Activated CD4-positive, alpha-beta memory T cell treated with anti-CD3 and anti-CD28 coated beads for 36 hours (primary cell): ENCODE measurements around the gene ERCC3. TPM values are rescaled to one million over a fixed set of nuclear protein-coding genes. Genes with fewer than 3 reads are reported as not detected.

ENCODE experiments used
- CTCF ChIA-PET: fragments of 350-600 bp; sonication (Branson Sonifier 250); formaldehyde crosslinking; loops from one replicate; lab custom pipeline; 2021; ENCODE audit warnings: antibody characterized with exemption, inconsistent platforms; lab: Charles Lee
- POLR2A ChIA-PET: fragments of 350-600 bp; sonication (Branson Sonifier 250); formaldehyde crosslinking; loops from one replicate; lab custom pipeline; 2021; ENCODE audit warnings: antibody characterized with exemption; lab: Charles Lee
- DNase-seq: peaks from one replicate; pipeline ENCODE4 v3.0.0-alpha.2; 2020
- H3K27ac Mint-ChIP-seq: one replicate; pipeline ENCODE4 v1.8.0; 2021; ENCODE audit warnings: mixed read lengths
- H3K27me3 Mint-ChIP-seq: one replicate; pipeline ENCODE4 v1.8.0; 2021; ENCODE audit warnings: mixed read lengths
- H3K36me3 Mint-ChIP-seq: one replicate; pipeline ENCODE4 v1.8.0; 2021; ENCODE audit warnings: mixed read lengths
- H3K4me1 Mint-ChIP-seq: one replicate; pipeline ENCODE4 v1.8.0; 2021; ENCODE audit warnings: low read depth, mixed read lengths
- H3K4me3 Mint-ChIP-seq: one replicate; pipeline ENCODE4 v1.8.0; 2021; ENCODE audit warnings: mild to moderate bottlenecking, mixed read lengths
- H3K9me3 Mint-ChIP-seq: one replicate; pipeline ENCODE4 v1.8.0; 2021; ENCODE audit warnings: mixed read lengths
- intact Hi-C: fragments of 100-400 bp; cut with micrococcal nuclease; formaldehyde crosslinking; loops from one replicate; pipeline ENCODE4 v1.15.1; 2023
- total RNA-seq, 2 experiments: library from RNA; stranded (reverse); gene quantifications; one replicate each; pipeline ENCODE4 v1.2.3, GENCODE V29; 2021

Gene ERCC3
- total RNA-seq, 2 experiments from 2014 or later: 46.1 to 47.3 TPM

GRCh38 chr2:127278959-127279358, 15.0 kb downstream of the ERCC3 start:
- DNase-seq: no peak
- Mint-ChIP-seq H3K4me3 (no peak overlapping the region), H3K9me3 (peaks cover 4% of the 10 kb centered on the region), H3K27ac (no peak overlapping the region), H3K4me1 (peaks cover 24% of the 10 kb centered on the region), H3K36me3 (peaks cover 56% of the 10 kb centered on the region), H3K27me3 (no peaks in the 10 kb centered on the region)
- ChIA-PET CTCF (interaction anchor here (1.9 kb wide), 1 partner anchor 82 kb away, joined by 5 read pairs; no protein-coding TSS in a partner anchor), POLR2A (no interaction called here)
- intact Hi-C loops: no loop called here

GRCh38 chr2:127277028-127277427, 16.9 kb downstream of the ERCC3 start:
- CTCF ChIA-PET: interaction anchor here (0.6 kb wide), 1 partner anchor 474 kb away, joined by 3 read pairs; no protein-coding TSS in a partner anchor
- no peaks in the 10 kb centered on the region for H3K9me3 Mint-ChIP-seq
- POLR2A ChIA-PET: no interaction called here
- H3K4me1 Mint-ChIP-seq: peaks cover 17% of the 10 kb centered on the region
- no peaks in the 10 kb centered on the region for H3K27me3 Mint-ChIP-seq
- no peak overlapping the region for H3K27ac Mint-ChIP-seq
- peaks cover 53% of the 10 kb centered on the region for H3K36me3 Mint-ChIP-seq
- H3K4me3 Mint-ChIP-seq: no peak overlapping the region
- intact Hi-C loops: no loop called here
- DNase-seq: no peak

- intact Hi-C loops: no loop called here
- no peak overlapping the region for H3K4me3 Mint-ChIP-seq
- peaks cover 17% of the 10 kb centered on the region for H3K4me1 Mint-ChIP-seq
- DNase-seq: no peak
- peaks cover 61% of the 10 kb centered on the region for H3K36me3 Mint-ChIP-seq
- ChIA-PET CTCF (interaction anchor here (1.3 kb wide), 1 partner anchor 79 kb away, joined by 5 read pairs; no protein-coding TSS in a partner anchor), POLR2A (no interaction called here)
- H3K9me3 Mint-ChIP-seq: no peaks in the 10 kb centered on the region
- H3K27ac Mint-ChIP-seq: no peak overlapping the region
- no peaks in the 10 kb centered on the region for H3K27me3 Mint-ChIP-seq
Observed at GRCh38 chr2:127275789-127276188, 18.2 kb downstream of the ERCC3 start.

- Mint-ChIP-seq H3K4me1 (peaks cover 17% of the 10 kb centered on the region), H3K36me3 (peaks cover 65% of the 10 kb centered on the region), H3K4me3 (no peak overlapping the region), H3K27ac (no peak overlapping the region), H3K9me3 (no peaks in the 10 kb centered on the region), H3K27me3 (no peaks in the 10 kb centered on the region)
- intact Hi-C loops: no loop called here
- no peak for DNase-seq
- ChIA-PET POLR2A (no interaction called here), CTCF (interaction anchor here (1.3 kb wide), 1 partner anchor 78 kb away, joined by 5 read pairs; no protein-coding TSS in a partner anchor)
Observed at GRCh38 chr2:127275356-127275755, 18.6 kb downstream of the ERCC3 start.

GRCh38 chr2:127270663-127271062, 23.3 kb downstream of the ERCC3 start:
- no peaks in the 10 kb centered on the region for H3K9me3 Mint-ChIP-seq

GRCh38 chr2:127261804-127262406, 32.0 kb downstream of the ERCC3 start:
- CTCF ChIA-PET: no interaction called here
- DNase-seq: no peak
- Mint-ChIP-seq H3K4me3 (no peak overlapping the region), H3K27me3 (no peaks in the 10 kb centered on the region), H3K27ac (no peak overlapping the region), H3K4me1 (no peaks in the 10 kb centered on the region), H3K36me3 (peaks cover 37% of the 10 kb centered on the region), H3K9me3 (no peaks in the 10 kb centered on the region)
- intact Hi-C loops: no loop called here
- POLR2A ChIA-PET: no interaction called here

More at GRCh38 chr2:127270663-127271062, 23.3 kb downstream of the ERCC3 start:
- ChIA-PET CTCF (interaction anchor here (1.0 kb wide), 1 partner anchor 209 kb away, joined by 3 read pairs; no protein-coding TSS in a partner anchor), POLR2A (no interaction called here)
- intact Hi-C loops: loop anchor here (5.0 kb wide), 1 partner anchor 73 kb away; no protein-coding TSS in a partner anchor
- peaks cover 3% of the 10 kb centered on the region for H3K4me1 Mint-ChIP-seq
- DNase-seq: no peak
- H3K27ac Mint-ChIP-seq: no peak overlapping the region
- no peak overlapping the region for H3K4me3 Mint-ChIP-seq
- H3K27me3 Mint-ChIP-seq: no peaks in the 10 kb centered on the region
- H3K36me3 Mint-ChIP-seq: peaks cover 63% of the 10 kb centered on the region

GRCh38 chr2:127259355-127259754, 34.6 kb downstream of the ERCC3 start:
- no peak for DNase-seq
- Mint-ChIP-seq H3K4me1 (no peaks in the 10 kb centered on the region), H3K27ac (no peak overlapping the region), H3K27me3 (no peaks in the 10 kb centered on the region), H3K4me3 (no peak overlapping the region), H3K36me3 (peaks cover 38% of the 10 kb centered on the region), H3K9me3 (no peaks in the 10 kb centered on the region)
- ChIA-PET CTCF (no interaction called here), POLR2A (no interaction called here)
- intact Hi-C loops: no loop called here

GRCh38 chr2:127256866-127257265, 37.1 kb downstream of the ERCC3 start:
- intact Hi-C loops: no loop called here
- peaks cover 34% of the 10 kb centered on the region for H3K36me3 Mint-ChIP-seq
- POLR2A ChIA-PET: no interaction called here

GRCh38 chr2:127256381-127256780, 37.6 kb downstream of the ERCC3 start:
- ChIA-PET POLR2A (no interaction called here), CTCF (interaction anchor here (1.5 kb wide), 1 partner anchor 59 kb away, joined by 4 read pairs; no protein-coding TSS in a partner anchor)
- H3K4me1 Mint-ChIP-seq: no peaks in the 10 kb centered on the region
- no peaks in the 10 kb centered on the region for H3K27me3 Mint-ChIP-seq
- intact Hi-C loops: no loop called here
- H3K4me3 Mint-ChIP-seq: no peak overlapping the region
- H3K27ac Mint-ChIP-seq: no peak overlapping the region
- DNase-seq: no peak
- no peaks in the 10 kb centered on the region for H3K9me3 Mint-ChIP-seq
- peaks cover 36% of the 10 kb centered on the region for H3K36me3 Mint-ChIP-seq

More at GRCh38 chr2:127256866-127257265, 37.1 kb downstream of the ERCC3 start:
- Mint-ChIP-seq H3K4me3 (no peak overlapping the region), H3K27ac (no peak overlapping the region), H3K9me3 (no peaks in the 10 kb centered on the region), H3K4me1 (no peaks in the 10 kb centered on the region), H3K27me3 (no peaks in the 10 kb centered on the region)
- CTCF ChIA-PET: interaction anchor here (1.5 kb wide), 1 partner anchor 60 kb away, joined by 4 read pairs; no protein-coding TSS in a partner anchor
- DNase-seq: no peak

- Mint-ChIP-seq H3K9me3 (no peaks in the 10 kb centered on the region), H3K27ac (no peak overlapping the region), H3K4me3 (no peak overlapping the region), H3K4me1 (no peaks in the 10 kb centered on the region), H3K36me3 (peaks cover 34% of the 10 kb centered on the region), H3K27me3 (no peaks in the 10 kb centered on the region)
- DNase-seq: no peak
- ChIA-PET CTCF (interaction anchor here (1.5 kb wide), 1 partner anchor 58 kb away, joined by 4 read pairs; no protein-coding TSS in a partner anchor), POLR2A (no interaction called here)
- intact Hi-C loops: no loop called here
Observed at GRCh38 chr2:127255721-127256120, 38.2 kb downstream of the ERCC3 start.

GRCh38 chr2:127255146-127255545, 38.8 kb downstream of the ERCC3 start:
- no peak overlapping the region for H3K27ac Mint-ChIP-seq
- CTCF ChIA-PET: no interaction called here
- H3K36me3 Mint-ChIP-seq: peaks cover 31% of the 10 kb centered on the region

GRCh38 chr2:127254386-127254981, 39.5 kb downstream of the ERCC3 start:
- Mint-ChIP-seq H3K4me1 (no peaks in the 10 kb centered on the region), H3K36me3 (peaks cover 26% of the 10 kb centered on the region), H3K9me3 (no peaks in the 10 kb centered on the region), H3K27ac (no peak overlapping the region), H3K4me3 (no peak overlapping the region), H3K27me3 (no peaks in the 10 kb centered on the region)
- intact Hi-C loops: no loop called here
- no peak for DNase-seq
- POLR2A ChIA-PET: no interaction called here
- CTCF ChIA-PET: interaction anchor here (0.7 kb wide), 1 partner anchor 18 kb away, joined by 3 read pairs; no protein-coding TSS in a partner anchor

More at GRCh38 chr2:127255146-127255545, 38.8 kb downstream of the ERCC3 start:
- POLR2A ChIA-PET: no interaction called here
- Mint-ChIP-seq H3K4me3 (no peak overlapping the region), H3K4me1 (no peaks in the 10 kb centered on the region), H3K9me3 (no peaks in the 10 kb centered on the region), H3K27me3 (no peaks in the 10 kb centered on the region)
- DNase-seq: no peak
- intact Hi-C loops: no loop called here
